Stimulated activated naive CD8-positive, alpha-beta T cell treated with anti-CD3 and anti-CD28 coated beads, Interleukin-15, Interleukin-2, amounts not matched to agents 100 ng/mL and 50 ng/mL, for 24 hours (primary cell): Measurements from ENCODE around the gene TTC21B.
"Not testable (repeated sequence)": the region's sequence is repeated elsewhere in the genome, so short reads cannot be mapped to it uniquely, and the experiment has no call there.

Experiments
- H3K27ac Mint-ChIP-seq: one replicate; pipeline ENCODE4 v1.8.0; 2021; ENCODE audit warnings: mild to moderate bottlenecking, mixed read lengths
- H3K27me3 Mint-ChIP-seq: one replicate; pipeline ENCODE4 v1.8.0; 2021; ENCODE audit warnings: mixed read lengths
- H3K36me3 Mint-ChIP-seq: one replicate; pipeline ENCODE4 v1.8.0; 2021; ENCODE audit warnings: low read depth, mixed read lengths
- H3K4me1 Mint-ChIP-seq: one replicate; pipeline ENCODE4 v1.8.0; 2021; ENCODE audit warnings: low read depth, mixed read lengths
- H3K4me3 Mint-ChIP-seq: one replicate; pipeline ENCODE4 v1.8.0; 2021; ENCODE audit warnings: mild to moderate bottlenecking, mixed read lengths
- H3K9me3 Mint-ChIP-seq: one replicate; pipeline ENCODE4 v1.8.0; 2021; ENCODE audit warnings: mixed read lengths

TTC21B gene

DNA sequence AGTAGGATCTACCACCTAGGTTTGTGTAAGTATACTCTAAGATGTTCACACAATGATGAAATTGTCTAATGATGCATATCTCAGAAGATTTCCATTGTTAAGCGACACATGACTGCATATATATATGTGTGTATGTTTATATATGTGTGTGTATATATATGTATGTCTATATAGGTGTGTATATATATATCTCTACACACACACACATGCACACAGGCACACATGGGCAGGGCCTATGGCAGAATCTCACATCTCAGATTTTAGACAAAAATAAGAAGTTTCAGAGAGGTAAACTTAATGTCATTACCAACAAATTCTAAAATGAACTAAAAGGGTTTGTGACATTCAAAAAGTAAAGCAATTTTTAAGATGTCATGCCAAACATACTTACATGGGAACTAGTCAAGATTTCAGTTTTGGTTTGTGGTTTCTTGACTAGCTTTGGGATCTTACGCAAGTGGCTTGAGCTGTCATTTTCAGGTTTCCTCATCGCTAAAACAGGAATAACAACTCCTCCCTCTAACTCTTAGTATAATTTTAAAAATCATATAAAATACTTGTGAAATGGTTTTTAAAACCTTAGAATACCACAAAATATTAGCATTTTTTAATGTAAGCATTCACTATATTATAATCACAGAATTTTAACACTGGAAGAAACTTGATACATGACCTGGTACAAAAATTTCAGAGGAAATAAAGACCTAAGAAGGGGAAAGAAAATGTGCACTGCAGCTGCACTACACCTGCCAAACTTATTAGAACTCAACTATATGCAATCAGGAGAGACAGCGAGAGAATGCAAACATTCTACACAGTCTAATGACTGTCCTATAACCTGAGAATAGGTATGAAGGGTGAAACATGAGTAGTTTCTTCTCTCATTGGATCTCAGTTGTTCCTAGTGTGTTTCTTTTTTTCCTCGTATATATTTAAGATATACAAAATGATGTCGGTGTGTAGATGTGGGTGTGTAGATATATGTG lies 75.7 kb downstream of the TTC21B start:
- no peaks in the 10 kb centered on the region for H3K27me3 Mint-ChIP-seq
- H3K27ac Mint-ChIP-seq: no peak overlapping the region
- peaks cover 40% of the 10 kb centered on the region for H3K4me1 Mint-ChIP-seq
- no peaks in the 10 kb centered on the region for H3K9me3 Mint-ChIP-seq
- no peak overlapping the region for H3K4me3 Mint-ChIP-seq
- peaks cover 34% of the 10 kb centered on the region for H3K36me3 Mint-ChIP-seq

DNA sequence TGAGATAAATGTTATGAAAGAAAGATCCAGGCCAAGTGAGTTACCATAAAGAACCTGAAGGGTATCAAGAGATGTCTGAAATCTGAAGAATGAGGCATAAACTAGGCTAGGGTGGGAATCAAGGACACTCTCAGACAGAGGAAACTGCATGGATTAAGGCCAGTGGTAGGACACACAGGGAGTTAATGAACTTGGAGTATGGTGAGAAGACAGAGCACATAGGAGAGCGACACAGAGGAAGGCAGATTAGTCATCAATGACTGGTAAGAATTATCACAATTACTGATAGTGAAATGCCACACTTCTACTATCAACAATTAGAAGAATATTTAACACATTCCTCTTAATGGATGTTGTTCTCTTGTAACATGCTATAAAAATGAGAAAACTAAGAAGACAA lies 76.9 kb downstream of the TTC21B start:
- no peaks in the 10 kb centered on the region for H3K9me3 Mint-ChIP-seq
- H3K27ac Mint-ChIP-seq: peak overlapping the region; percentile 56
- no peaks in the 10 kb centered on the region for H3K27me3 Mint-ChIP-seq
- H3K4me3 Mint-ChIP-seq: peak overlapping the region; percentile 4
- H3K4me1 Mint-ChIP-seq: peaks cover 40% of the 10 kb centered on the region
- H3K36me3 Mint-ChIP-seq: peaks cover 41% of the 10 kb centered on the region

DNA sequence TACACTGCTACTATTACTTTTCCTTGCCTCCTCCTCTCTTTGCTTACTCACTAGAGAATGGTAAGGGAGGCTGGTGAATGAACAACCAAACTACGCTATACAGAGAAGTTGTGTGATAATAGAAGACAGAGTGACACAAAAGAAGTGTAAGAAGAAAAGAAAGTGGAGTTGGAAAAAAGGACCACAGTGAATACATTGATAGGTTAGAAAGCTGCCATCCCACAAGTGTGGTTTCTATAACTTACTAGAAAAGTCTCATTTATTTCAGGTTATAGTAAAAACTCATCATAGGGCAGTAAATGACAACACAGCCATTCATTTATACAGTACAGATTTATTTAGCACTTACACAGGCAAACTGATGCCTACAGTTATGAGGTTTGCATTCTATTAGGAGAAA lies 77.3 kb downstream of the TTC21B start:
- Mint-ChIP-seq H3K4me3 (no peak overlapping the region), H3K27ac (peak overlapping the region; percentile 56), H3K9me3 (no peaks in the 10 kb centered on the region), H3K36me3 (peaks cover 39% of the 10 kb centered on the region), H3K27me3 (no peaks in the 10 kb centered on the region), H3K4me1 (peaks cover 40% of the 10 kb centered on the region)

DNA sequence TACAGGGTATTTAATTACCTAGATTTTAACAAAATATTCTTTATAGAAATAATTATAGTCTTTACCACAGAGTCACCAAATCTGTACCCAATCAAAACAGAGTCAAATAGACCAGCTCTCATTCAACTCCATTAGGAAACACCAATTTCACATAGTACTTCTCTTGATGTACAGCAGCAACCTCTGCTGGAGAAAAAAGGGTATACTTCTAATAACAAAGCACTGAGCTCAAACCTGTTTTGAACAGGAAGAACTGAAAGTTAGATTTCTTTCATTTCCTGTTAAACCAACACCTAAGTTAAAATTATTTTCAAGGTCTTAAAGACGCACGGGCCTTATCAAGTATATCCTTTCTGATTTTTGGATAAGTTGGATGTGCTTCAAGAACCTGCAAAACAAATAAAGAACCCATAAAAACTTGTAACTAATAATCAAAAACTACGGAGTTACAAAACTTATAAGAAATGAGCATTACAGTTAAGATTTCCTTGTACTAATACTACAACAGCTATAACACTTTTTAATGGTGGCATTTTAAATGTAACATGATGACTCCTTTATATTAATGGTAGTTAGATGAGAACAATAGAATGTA lies 79.0 kb downstream of the TTC21B start:
- Mint-ChIP-seq H3K27ac (no peak overlapping the region), H3K4me3 (no peak overlapping the region), H3K4me1 (peaks cover 40% of the 10 kb centered on the region), H3K36me3 (peaks cover 36% of the 10 kb centered on the region), H3K27me3 (no peaks in the 10 kb centered on the region), H3K9me3 (no peaks in the 10 kb centered on the region)

DNA sequence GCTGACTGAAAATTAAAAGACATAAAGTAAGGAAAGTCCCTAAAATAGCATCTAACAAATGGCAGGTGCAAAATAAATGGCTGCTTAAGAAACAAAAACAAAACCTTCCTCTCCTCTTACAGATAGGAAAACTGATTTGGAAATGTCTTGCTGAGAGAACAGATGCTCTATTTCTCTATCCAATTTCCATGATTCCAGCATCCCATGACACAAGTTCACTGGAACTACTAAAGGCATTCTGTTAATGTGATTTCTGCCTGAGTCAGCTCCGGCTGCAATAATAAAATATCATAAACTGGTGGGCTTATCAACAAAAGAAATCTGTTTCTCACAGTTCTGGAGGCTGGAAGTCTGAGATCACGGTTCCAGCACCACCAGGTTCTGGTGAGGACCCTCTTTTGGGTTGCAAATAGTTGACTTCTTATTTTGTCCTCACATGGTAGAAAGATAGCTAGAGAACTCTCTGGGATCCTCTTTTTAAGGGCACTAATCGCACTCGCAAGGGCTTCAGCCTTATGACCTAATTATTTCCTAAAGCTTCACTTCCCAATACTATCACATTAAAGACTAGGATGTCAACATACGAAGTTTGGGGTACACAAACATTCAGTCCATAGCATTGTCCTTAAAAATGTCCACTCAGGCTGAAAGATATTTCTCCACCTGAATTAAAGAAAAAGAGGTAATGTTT lies 81.3 kb downstream of the TTC21B start:
- Mint-ChIP-seq H3K36me3 (peaks cover 40% of the 10 kb centered on the region), H3K27ac (no peak overlapping the region), H3K4me3 (no peak overlapping the region), H3K27me3 (no peaks in the 10 kb centered on the region), H3K9me3 (no peaks in the 10 kb centered on the region), H3K4me1 (peaks cover 25% of the 10 kb centered on the region)

DNA sequence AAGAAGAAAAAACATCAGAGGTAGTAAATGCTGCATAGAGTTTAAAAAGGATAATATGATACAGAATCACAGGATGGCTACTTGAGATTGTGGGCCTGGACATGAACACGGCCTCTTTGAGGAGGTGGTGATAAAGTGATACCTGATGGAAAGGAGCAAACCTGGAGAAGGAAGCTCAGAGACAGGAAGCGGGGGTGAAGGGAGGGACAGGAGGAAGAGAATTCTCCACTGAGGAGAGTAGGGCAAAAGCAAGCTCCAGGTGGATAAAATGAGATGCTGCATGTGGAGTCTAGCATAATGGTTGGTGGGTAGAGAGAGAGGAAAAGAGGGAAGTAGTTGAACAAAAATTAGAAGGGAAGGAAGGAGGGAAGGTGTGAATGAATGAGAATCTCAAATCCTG lies 82.6 kb downstream of the TTC21B start:
- Mint-ChIP-seq H3K9me3 (no peaks in the 10 kb centered on the region), H3K4me1 (peaks cover 13% of the 10 kb centered on the region), H3K27ac (no peak overlapping the region), H3K27me3 (no peaks in the 10 kb centered on the region), H3K4me3 (no peak overlapping the region), H3K36me3 (peaks cover 34% of the 10 kb centered on the region)

DNA sequence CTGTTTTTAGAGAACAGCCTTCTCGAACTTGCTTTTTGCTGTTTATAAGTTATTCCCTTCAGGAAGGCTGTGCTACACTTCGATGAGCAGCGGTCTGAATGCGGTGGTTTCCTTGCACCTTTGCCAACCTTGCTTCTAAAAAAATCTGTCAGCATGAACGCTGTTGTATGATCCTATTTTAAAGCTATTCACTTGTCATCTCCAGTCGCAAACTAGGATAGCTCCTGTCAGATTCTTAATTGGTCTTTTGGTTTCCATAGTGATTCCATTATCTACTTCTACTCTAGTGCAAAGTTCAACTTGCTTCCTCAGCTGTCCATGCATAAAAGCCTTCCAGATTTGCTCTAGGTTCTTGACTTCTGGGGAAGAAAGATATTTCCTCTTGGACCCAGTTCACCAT lies 83.2 kb downstream of the TTC21B start:
- no peak overlapping the region for H3K27ac Mint-ChIP-seq
- no peaks in the 10 kb centered on the region for H3K9me3 Mint-ChIP-seq
- peaks cover 34% of the 10 kb centered on the region for H3K36me3 Mint-ChIP-seq
- no peak overlapping the region for H3K4me3 Mint-ChIP-seq
- H3K4me1 Mint-ChIP-seq: peaks cover 11% of the 10 kb centered on the region
- no peaks in the 10 kb centered on the region for H3K27me3 Mint-ChIP-seq

DNA sequence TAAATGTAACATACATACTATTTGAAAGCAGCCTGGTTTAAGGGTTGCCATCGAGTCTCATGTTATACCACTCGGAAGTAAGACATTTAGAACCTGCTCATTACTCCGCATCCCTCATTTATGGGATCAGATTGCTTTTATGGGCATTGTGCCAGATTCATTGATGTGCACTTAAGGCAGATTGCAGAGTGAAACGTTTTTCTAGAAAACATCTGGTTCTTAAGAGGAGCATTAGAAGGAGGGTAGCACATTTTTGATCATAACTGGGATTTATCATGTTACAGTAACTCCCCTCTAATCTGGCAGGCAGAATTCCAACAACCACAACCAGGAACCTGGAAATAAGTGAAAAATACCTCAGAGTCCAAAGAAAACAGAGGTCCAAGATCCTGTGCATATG lies 85.4 kb downstream of the TTC21B start:
- Mint-ChIP-seq H3K9me3 (no peaks in the 10 kb centered on the region), H3K4me3 (no peak overlapping the region), H3K36me3 (peaks cover 28% of the 10 kb centered on the region), H3K27ac (no peak overlapping the region), H3K4me1 (peaks cover 7% of the 10 kb centered on the region), H3K27me3 (no peaks in the 10 kb centered on the region)

DNA sequence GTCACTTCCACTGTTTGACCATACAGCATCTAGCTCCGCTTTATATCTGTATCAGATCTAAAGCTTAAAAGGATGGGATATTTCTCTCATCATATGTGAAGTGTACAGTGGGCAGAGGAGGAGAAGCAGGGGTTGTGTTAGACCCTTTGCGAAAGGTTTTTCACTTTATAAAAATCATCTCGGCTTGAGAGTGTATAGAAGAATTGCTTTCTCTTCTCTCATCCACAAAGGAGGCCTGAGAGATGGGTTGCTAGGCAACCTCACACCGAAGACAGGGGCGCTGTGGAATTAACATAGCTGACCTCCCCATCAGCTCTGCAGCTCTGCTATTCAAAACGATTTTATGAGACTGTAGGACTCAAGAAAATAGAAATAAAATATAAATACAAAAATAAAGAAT lies 89.3 kb downstream of the TTC21B start:
- Mint-ChIP-seq H3K27me3 (no peaks in the 10 kb centered on the region), H3K36me3 (peaks cover 18% of the 10 kb centered on the region), H3K9me3 (peaks cover 3% of the 10 kb centered on the region), H3K4me3 (no peak overlapping the region), H3K27ac (no peak overlapping the region), H3K4me1 (peaks cover 7% of the 10 kb centered on the region)

DNA sequence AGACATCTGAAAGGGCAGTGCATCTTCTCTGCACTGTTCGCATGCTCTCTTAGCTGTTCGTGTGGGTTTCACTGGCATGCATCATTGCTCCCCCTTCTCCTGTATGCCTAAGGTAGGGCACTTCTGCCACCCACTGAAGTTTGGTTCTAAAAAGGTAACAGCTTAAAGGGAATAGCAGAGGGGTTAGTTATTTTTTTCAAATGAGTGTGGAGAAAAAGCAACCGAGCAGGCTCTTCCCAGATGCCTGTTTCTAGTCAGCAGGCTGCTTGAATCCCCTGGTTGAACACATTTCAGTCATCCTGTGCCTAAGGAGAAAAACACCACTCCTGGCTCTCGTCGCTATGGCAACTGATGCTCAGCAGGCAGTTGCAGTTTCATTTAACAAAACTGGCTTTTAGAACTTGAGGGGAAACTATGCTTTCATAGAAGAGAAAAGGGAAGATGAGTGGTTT lies 89.7 kb downstream of the TTC21B start:
- H3K9me3 Mint-ChIP-seq: peaks cover 3% of the 10 kb centered on the region
- H3K27ac Mint-ChIP-seq: no peak overlapping the region
- peaks cover 7% of the 10 kb centered on the region for H3K4me1 Mint-ChIP-seq
- H3K36me3 Mint-ChIP-seq: peaks cover 17% of the 10 kb centered on the region
- no peak overlapping the region for H3K4me3 Mint-ChIP-seq
- no peaks in the 10 kb centered on the region for H3K27me3 Mint-ChIP-seq

DNA sequence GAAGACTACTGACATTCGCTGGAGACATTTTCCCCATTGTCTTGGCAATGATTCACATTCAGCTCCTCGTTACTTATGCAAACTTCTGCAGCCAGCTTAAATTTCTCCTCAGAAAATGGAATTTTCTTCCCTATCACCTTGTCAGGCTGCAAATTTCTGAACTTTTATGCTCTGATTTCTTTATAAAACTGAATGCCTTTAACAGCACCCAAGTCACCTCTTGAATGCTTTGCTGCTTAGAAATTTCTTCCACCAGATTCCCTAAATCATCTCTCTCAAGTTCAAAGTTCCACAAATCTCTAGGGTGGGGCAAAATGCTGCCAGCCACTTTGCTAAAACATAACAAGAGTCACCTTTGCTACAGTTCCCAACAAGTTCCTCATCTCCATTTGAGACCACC lies 92.5 kb downstream of the TTC21B start:
- not testable (repeated sequence) for H3K27me3 Mint-ChIP-seq, H3K27ac Mint-ChIP-seq, H3K9me3 Mint-ChIP-seq, H3K4me1 Mint-ChIP-seq, H3K4me3 Mint-ChIP-seq
- H3K36me3 Mint-ChIP-seq: peaks cover 15% of the 10 kb centered on the region

DNA sequence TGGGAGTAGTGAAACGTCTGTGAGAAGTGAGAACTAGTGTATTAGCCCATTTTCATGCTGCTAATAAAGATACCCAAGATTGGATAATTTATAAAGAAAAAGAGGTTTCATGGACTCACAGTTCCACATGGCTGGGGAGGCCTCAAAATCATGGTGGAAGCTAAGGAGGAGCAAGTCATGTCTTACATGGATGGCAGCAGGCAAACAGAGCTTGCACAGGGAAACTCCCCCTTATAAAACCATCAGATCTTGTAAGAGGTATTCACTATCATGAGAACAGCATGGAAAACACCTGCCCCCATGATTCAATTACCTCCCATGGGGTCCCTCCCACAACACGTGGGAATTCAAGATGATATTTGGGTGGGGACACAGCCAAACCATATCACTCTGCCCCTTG lies 93.9 kb downstream of the TTC21B start:
- not testable (repeated sequence) for H3K9me3 Mint-ChIP-seq, H3K4me1 Mint-ChIP-seq, H3K27me3 Mint-ChIP-seq, H3K27ac Mint-ChIP-seq, H3K4me3 Mint-ChIP-seq
- peaks cover 20% of the 10 kb centered on the region for H3K36me3 Mint-ChIP-seq

DNA sequence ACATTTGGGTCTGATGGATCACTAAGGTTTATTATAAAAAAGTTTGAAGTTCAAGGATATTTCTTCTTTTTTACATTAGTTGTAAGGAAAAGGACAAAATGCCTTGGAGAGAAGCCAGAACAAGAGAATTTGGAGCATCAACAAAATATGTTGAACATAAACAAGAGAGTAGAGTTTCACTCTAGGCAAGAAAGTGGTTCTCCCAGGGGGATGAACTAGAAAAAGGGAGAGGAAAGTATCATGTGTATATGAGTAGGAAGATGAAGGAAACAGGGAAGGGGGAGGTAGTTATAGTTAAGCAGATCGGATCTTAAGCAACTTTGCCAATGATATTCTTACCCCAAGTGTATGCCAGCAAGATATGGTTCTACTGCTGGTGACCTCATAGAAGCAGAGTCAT lies 95.7 kb downstream of the TTC21B start:
- H3K36me3 Mint-ChIP-seq: peaks cover 35% of the 10 kb centered on the region
- H3K4me3 Mint-ChIP-seq: no peak overlapping the region
- H3K4me1 Mint-ChIP-seq: no peaks in the 10 kb centered on the region
- peaks cover 16% of the 10 kb centered on the region for H3K9me3 Mint-ChIP-seq
- no peaks in the 10 kb centered on the region for H3K27me3 Mint-ChIP-seq
- no peak overlapping the region for H3K27ac Mint-ChIP-seq

DNA sequence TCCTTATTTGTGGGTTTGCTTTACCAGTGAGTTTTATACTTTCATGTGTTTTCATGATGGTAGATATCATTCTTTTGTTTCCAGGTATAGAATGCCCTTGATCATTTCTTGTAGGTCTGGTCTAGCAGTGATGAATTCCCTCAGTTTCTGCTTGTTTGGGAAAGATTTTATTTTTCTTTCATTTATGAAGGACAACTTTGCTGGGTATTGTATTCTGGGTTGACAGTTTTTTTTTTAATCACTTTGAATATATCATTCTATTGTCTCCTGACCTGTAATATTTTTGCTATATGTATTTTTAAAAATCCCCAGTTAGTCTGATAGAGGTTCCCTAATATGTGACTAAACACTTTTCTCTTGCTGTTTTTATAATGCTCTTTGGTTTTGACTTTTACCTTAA lies 101.2 kb downstream of the TTC21B start:
- peaks cover 20% of the 10 kb centered on the region for H3K9me3 Mint-ChIP-seq
- H3K4me3 Mint-ChIP-seq: no peak overlapping the region
- H3K4me1 Mint-ChIP-seq: no peaks in the 10 kb centered on the region
- no peak overlapping the region for H3K27ac Mint-ChIP-seq
- no peaks in the 10 kb centered on the region for H3K27me3 Mint-ChIP-seq
- H3K36me3 Mint-ChIP-seq: peaks cover 32% of the 10 kb centered on the region

DNA sequence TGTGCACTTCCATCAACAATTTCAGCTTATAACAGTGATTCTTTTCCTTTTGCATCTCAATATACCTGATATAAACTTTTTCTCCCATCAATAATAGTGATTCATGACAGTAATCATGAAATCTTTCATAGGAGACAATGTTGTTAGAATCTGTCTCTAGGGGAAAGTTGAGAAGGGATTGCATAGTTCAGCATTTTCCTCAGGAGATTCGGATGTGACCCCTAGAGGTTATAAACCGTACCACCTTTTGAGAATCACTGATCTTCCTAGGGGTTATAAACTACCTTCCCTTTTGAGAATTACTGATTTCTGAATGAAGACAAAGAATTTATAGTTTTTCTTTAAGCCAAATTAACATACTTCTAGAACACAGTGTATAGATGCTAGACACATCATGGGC lies 106.6 kb downstream of the TTC21B start:
- Mint-ChIP-seq H3K4me1 (no peaks in the 10 kb centered on the region), H3K27ac (no peak overlapping the region), H3K4me3 (no peak overlapping the region), H3K27me3 (no peaks in the 10 kb centered on the region), H3K9me3 (peaks cover 4% of the 10 kb centered on the region), H3K36me3 (peaks cover 6% of the 10 kb centered on the region)
